Raji (cell line): ENCODE results near the gene SCARF2.

ENCODE experiments used
- POLR2A ChIP-seq: IDR thresholded peaks from 2 replicates; pipeline ENCODE4 v1.6.1; 2011; ENCODE audit warnings: low read depth, low read length, control low read depth; ENCODE audit not compliant: insufficient read depth

SCARF2 gene

DNA sequence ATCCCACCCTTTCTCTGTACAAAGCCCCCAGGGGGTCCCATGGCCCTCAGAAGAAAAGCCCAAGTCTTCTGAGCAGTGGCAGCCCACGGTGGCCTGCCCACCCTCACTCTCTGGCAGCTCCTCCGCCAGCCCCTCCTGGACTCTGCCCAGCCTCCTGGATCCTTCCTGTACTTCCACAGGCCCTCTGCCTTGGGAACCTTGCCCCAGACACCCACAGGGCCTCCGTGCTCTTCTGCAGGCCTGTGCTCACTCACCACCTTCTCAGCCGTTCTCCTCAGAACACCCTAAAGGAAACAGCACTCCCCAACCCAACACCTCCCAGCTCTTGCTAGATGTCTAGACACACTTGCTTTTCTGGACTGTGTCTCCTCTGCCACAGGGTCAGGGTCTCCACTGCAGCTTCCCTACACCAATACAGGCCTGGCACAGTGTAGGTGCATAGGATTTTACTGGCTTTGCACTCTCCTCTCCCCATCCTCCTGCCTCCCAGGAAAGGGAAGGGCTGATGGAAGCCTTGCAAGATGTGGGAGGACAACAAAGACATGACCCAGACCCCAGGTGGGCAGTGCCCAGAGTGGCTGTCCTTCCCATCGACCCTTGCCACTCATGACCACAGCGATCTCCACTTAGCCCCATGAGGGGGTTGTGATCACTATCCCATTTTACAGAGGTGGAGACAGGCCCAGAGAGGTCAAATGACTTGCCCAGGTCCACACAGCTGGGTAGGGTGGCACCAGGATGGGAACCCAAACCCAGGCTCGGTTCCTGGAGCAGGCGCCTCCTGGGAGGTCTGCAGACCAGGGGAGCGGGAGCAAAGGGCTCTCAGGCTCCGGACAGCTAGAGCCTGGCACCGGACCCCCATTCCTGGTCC lies 2.0 kb downstream of the SCARF2 start:
- TF ChIP-seq POLR2A = no peak

- no peak for TF ChIP-seq POLR2A
Observed at GRCh38 chr22:20434773-20435172, 2.9 kb downstream of the SCARF2 start.

DNA sequence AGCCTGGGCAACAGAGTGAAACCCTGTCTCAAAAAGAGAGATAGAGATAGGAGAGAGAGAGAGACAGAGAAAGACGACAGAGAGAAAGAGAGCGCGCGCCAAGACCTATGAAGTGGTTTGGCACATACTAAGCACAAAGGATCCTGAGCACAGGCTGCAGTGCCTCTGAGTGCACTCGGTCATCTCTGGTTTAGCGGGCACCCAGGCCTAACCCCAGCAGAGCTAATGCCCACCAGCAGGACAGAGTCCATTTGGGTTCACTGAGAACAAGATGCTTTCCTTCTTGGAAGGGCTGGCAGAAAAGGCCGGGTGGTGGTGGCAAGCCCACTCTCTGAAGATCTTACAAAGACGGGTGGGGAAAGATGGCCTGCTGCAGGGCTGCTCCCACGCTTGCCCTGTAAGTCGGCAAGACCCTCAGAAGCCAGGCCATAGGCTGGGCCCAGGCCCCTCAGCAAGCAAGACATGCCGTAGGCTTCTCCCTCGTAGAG lies 3.3 kb downstream of the SCARF2 start:
- TF ChIP-seq POLR2A = no peak

DNA sequence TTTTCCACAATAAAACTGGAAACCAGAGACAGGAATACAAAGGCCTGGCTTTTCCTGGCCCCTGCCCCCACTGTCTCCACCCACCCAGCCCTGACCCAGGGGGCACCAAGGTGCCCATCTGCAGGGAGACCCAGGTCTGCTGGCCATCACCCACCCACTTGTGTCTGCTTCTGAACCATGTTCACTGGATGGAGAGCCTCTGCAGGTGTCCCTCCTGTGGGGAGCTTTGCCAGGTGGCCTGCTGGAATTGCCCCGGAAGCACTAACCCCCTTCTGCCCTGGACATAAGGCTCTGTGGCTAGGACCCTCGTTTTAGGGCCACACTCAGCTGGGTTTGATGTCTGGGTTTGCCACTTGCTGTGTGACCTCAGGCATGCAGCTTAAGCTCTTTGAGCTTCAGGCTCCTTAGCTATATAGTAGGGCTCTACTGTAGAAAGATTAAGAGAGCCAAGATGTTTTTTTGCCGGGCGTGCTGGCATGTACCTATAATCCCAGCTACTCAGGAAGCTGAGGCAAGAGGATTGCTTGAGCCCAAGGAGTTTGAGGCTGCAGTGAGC lies 3.9 kb downstream of the SCARF2 start:
- TF ChIP-seq POLR2A = no peak

GRCh38 chr22:20433191-20433590 lies 4.4 kb downstream of the SCARF2 start:
- no peak for TF ChIP-seq POLR2A

GRCh38 chr22:20432244-20432686 lies 5.4 kb downstream of the SCARF2 start:
- TF ChIP-seq POLR2A = no peak

DNA sequence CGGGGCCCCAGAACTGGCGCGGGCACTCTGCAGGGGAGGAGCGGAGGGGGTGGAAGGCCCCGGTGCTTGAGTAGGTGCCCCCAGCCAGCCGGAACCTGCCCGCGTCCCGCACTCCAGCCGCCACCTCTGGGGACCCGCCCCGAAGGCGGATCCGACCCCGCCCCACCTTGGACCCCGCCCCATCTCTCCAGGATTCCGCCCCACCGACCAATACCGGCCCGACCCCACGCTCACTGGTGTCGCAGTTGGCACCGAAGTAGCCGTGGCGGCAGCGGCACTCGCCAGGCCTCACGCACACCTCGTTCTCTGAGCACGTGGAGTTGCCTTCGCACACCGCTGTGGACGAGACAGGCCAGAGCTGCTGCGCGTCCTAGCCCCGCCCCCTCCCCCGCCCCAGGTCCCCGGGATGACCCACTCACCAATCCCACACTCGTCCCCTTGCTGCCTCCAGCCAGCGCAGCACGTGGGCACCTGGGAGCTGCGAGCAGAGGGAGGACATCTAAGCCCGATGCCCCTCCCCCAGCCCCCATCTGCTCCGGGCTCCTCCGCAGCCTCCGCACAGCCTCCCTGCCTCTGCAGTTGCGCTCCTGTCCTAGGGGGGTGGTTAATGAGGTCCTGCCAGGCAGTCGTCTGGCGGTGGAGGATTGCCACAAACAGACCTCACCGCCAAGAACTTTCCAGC lies 6.0 kb downstream of the SCARF2 start:
- TF ChIP-seq POLR2A = no peak

GRCh38 chr22:20430720-20431510 lies 6.7 kb downstream of the SCARF2 start:
- TF ChIP-seq POLR2A = no peak

- TF ChIP-seq POLR2A = no peak
Observed at GRCh38 chr22:20430101-20430719, 7.4 kb downstream of the SCARF2 start.

GRCh38 chr22:20429254-20430100 lies 8.1 kb downstream of the SCARF2 start:
- no peak for TF ChIP-seq POLR2A

- TF ChIP-seq POLR2A = no peak
Observed at GRCh38 chr22:20428496-20429253, 8.9 kb downstream of the SCARF2 start.

DNA sequence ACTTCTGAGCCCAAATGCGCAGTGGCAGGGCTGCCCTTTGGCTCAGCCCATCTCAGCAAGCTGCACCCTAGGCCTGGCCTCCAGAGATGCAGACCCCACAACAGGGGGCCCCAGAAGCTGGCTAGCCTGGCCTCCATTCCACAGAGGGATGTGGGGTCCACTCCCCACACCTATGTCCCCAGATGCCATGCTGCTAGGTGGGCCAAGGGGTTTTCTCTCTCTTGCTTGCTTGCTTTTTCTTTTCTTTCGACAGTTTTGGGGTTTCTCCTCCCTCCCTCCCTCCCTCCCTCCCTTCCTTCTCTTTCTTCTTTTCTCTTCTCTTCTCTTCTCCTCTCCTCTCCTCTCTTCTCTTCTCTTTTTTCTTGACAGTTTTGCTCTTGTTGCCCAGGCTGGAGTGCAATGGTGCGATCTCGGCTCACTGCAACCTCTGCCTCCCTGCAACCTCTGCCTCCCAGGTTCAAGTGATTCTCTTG lies 9.6 kb downstream of the SCARF2 start:
- no peak for TF ChIP-seq POLR2A
